GM13977 (cell line): ENCODE data around the gene FGF4.
"Not testable (repeated sequence)": the region's sequence is repeated elsewhere in the genome, so short reads cannot be mapped to it uniquely, and the experiment has no call there.

ENCODE experiments used
- DNase-seq: peaks from one replicate; pipeline ENCODE4 v3.0.0; 2012; ENCODE audit warnings: low spot score
- in situ Hi-C: fragments of 300-500 bp; cut with MboI; formaldehyde crosslinking; loops from one replicate; pipeline ENCODE4 v1.12.0; 2022; ENCODE audit warnings: low sequenced_read_pairs, low pct_unique_long_range_greater_than_20kb, mixed read lengths, inconsistent platforms; ENCODE audit not compliant: unreplicated experiment
- TF ChIP-seq, protein P1 (sequence below): IDR thresholded peaks from 2 replicates; pipeline ENCODE4 v1.5.1; 2012; ENCODE audit warnings: mild to moderate bottlenecking, control low read depth; ENCODE audit not compliant: insufficient read depth; ENCODE audit errors: extremely low read depth, missing control alignments

The FGF4 gene

GRCh38 chr11:69778373-69778772 lies 3.2 kb upstream of the FGF4 start:
- TF ChIP-seq, protein P1, sequence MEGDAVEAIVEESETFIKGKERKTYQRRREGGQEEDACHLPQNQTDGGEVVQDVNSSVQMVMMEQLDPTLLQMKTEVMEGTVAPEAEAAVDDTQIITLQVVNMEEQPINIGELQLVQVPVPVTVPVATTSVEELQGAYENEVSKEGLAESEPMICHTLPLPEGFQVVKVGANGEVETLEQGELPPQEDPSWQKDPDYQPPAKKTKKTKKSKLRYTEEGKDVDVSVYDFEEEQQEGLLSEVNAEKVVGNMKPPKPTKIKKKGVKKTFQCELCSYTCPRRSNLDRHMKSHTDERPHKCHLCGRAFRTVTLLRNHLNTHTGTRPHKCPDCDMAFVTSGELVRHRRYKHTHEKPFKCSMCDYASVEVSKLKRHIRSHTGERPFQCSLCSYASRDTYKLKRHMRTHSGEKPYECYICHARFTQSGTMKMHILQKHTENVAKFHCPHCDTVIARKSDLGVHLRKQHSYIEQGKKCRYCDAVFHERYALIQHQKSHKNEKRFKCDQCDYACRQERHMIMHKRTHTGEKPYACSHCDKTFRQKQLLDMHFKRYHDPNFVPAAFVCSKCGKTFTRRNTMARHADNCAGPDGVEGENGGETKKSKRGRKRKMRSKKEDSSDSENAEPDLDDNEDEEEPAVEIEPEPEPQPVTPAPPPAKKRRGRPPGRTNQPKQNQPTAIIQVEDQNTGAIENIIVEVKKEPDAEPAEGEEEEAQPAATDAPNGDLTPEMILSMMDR, result no peak
- in situ Hi-C loops, result no loop called here

DNA sequence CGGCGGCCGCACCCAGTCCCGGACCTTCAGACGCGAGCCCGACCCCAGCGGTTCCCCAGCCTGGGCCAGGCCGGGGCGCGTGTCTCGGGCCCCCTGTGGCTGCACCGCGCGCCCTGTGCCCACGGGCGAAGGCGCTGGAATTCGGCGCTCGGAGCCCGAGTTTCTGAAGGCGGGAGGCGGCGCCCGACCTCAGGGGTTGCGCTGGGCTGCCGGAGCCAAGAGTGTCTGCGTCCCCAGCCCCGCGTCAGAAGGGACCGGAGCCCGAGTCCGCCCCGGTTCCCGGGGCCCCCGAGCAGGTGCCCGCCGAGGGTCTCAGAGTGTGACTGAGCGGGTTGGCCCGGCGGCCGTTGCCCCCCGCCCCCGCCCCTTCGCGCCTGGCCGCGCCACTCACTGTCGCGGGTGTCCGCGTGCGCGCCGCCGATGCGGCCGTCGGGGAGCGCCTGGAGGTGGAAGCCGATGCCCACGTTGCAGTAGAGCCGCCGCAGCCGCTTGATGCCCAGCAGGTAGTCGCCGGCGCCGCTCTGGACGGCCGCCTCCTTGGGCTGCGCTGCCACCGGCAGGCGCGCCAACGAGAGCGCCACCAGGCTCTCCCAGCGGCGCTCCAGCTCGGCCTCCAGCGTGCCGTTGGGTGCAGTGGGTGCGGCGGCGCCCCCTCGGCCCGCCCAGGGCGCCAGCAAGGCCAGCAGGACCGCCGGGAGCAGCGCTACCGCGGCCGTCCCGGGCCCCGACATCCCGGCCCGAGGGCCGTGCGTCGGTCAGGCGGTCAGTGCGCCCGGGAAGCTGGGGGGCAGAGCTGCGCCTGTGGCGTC lies 583 bp downstream of the FGF4 start:
- no peak for DNase-seq
- TF ChIP-seq, protein P1, result no peak
- in situ Hi-C loops, result no loop called here

More at GRCh38 chr11:69778373-69778772, 3.2 kb upstream of the FGF4 start:
- no peak for DNase-seq

GRCh38 chr11:69773626-69774353 lies 1.4 kb downstream of the FGF4 start:
- in situ Hi-C loops, result no loop called here
- DNase-seq, result no peak
- TF ChIP-seq, protein P1, result no peak

DNA sequence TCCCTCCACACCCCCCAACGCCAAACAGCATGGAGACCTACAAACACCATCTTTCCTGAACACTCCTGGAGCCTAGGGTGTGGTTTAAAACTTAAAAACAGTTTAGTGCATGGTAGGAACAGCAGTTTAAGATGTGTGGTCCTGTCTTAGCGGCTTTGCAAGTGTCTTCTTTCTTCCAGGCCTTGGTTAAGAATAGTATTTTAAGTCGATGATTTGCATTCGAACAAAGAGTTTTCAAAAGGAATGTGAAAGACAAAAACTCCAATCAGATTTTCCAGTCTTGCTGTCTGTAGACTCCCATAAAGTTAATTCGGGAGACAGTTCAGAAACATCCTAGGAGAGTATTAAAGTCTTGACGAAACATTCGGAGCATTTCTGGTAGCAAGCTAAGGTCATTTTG lies 3.7 kb downstream of the FGF4 start:
- DNase-seq, result no peak
- in situ Hi-C loops, result no loop called here
- TF ChIP-seq, protein P1, result no peak

GRCh38 chr11:69770540-69770939 lies 4.6 kb downstream of the FGF4 start:
- DNase-seq, result no peak
- TF ChIP-seq, protein P1, result no peak
- in situ Hi-C loops, result no loop called here

- in situ Hi-C loops, result no loop called here
- TF ChIP-seq, protein P1, result no peak
- no peak for DNase-seq
Measured at GRCh38 chr11:69765498-69765995, 9.6 kb downstream of the FGF4 start.

- DNase-seq, in situ Hi-C loops: not testable (repeated sequence)
Measured at GRCh38 chr11:69764918-69765317, 10.2 kb downstream of the FGF4 start.
